Vagina (tissue), 2 donors: ENCODE measurements around the gene HSPB6. TPM values are rescaled to one million over a fixed set of nuclear protein-coding genes. Genes with fewer than 3 reads are reported as not detected.

Experiments used
- DNase-seq, 2 donors: peaks; one replicate each; pipeline ENCODE4 v3.0.0-alpha.2; 2017; ENCODE audit errors: extremely low spot score in 2 of 2
- H3K27ac ChIP-seq: fragments of 200-600 bp; sonication (generic); one replicate; pipeline ENCODE4 v1.5.1; 2019
- H3K27me3 ChIP-seq: fragments of 200-600 bp; sonication (generic); one replicate; pipeline ENCODE4 v1.5.1; 2019
- H3K36me3 ChIP-seq, 2 donors: fragments of 200-600 bp; sonication (generic); one replicate each; pipeline ENCODE4 v1.5.1; 2017 to 2019
- H3K4me1 ChIP-seq: fragments of 200-600 bp; sonication (generic); one replicate; pipeline ENCODE4 v1.5.1; 2019
- H3K4me3 ChIP-seq, 2 donors: fragments of 200-600 bp; sonication (generic); 1 replicate in 1 of 2; 2 replicates in 1 of 2; pipeline ENCODE4 v1.5.1; 2016 to 2019
- H3K9me3 ChIP-seq: fragments of 200-600 bp; sonication (generic); one replicate; pipeline ENCODE4 v1.5.1; 2019
- CTCF ChIP-seq, 3 experiments: fragments of 450-650 bp in 2 of 3; fragments of 200-600 bp in 1 of 3; sonication (generic) in 1 of 3; IDR thresholded peaks; one replicate each; pipeline ENCODE4 v1.5.1; 2017 to 2019; ENCODE audit warnings: antibody characterized with exemption in 3 of 3, mild to moderate bottlenecking in 2 of 3, moderate library complexity in 2 of 3
- POLR2A ChIP-seq, 2 donors: fragments of 450-650 bp; IDR thresholded peaks; one replicate each; pipeline ENCODE4 v1.6.1; 2017; ENCODE audit warnings: antibody characterized with exemption in 2 of 2, mild to moderate bottlenecking in 2 of 2, moderate library complexity in 2 of 2
- POLR2AphosphoS5 ChIP-seq, 2 donors: sonication (generic); formaldehyde crosslinking; IDR thresholded peaks; one replicate each; pipeline ENCODE4 v1.9.0; 2017; ENCODE audit warnings: antibody characterized with exemption in 2 of 2, mild to moderate bottlenecking in 2 of 2, low read depth in 1 of 2; ENCODE audit not compliant: insufficient read depth in 1 of 2
- intact Hi-C: fragments of 100-400 bp; cut with DNase I; formaldehyde crosslinking; loops from one replicate; pipeline ENCODE4 v1.15.1; 2023
- total RNA-seq: library from RNA; depleted of rRNA; stranded (reverse); fragments of >200 nt; gene quantifications from one replicate; pipeline ENCODE4 v1.2.3, GENCODE V29; 2016

The HSPB6 gene
- total RNA-seq, 1 donor from 2014 or later: 238 TPM

GRCh38 chr19:35723671-35724070, 33.2 kb downstream of the HSPB6 start:
- Histone ChIP-seq H3K4me3 (no peak overlapping the region), H3K36me3 (peaks cover 3 to 87% of the 10 kb centered on the region in 2 donors), H3K27ac (no peak overlapping the region), H3K4me1 (peaks cover 14% of the 10 kb centered on the region), H3K27me3 (no peaks in the 10 kb centered on the region), H3K9me3 (no peaks in the 10 kb centered on the region)
- TF ChIP-seq POLR2AphosphoS5 (IDR thresholded peaks at IDR 0.05; ENCODE audit: insufficient read depth in 1 of 2, low read depth in 1 of 2) (no peak), CTCF (IDR thresholded peaks at IDR 0.05) (no peak), POLR2A (IDR thresholded peaks at IDR 0.05) (no peak)
- intact Hi-C loops: no loop called here
- DNase-seq: no peak

GRCh38 chr19:35722897-35723296, 33.9 kb downstream of the HSPB6 start:
- DNase-seq: no peak
- H3K4me3 ChIP-seq: no peak overlapping the region
- intact Hi-C loops: no loop called here
- peaks cover 3 to 79% of the 10 kb centered on the region in 2 donors for H3K36me3 ChIP-seq
- no peaks in the 10 kb centered on the region for H3K27me3 ChIP-seq
- H3K9me3 ChIP-seq: no peaks in the 10 kb centered on the region
- peaks cover 16% of the 10 kb centered on the region for H3K4me1 ChIP-seq
- H3K27ac ChIP-seq: no peak overlapping the region
- no peak for TF ChIP-seq POLR2AphosphoS5 (IDR thresholded peaks at IDR 0.05; ENCODE audit: insufficient read depth in 1 of 2, low read depth in 1 of 2)
- TF ChIP-seq CTCF (IDR thresholded peaks at IDR 0.05): no peak
- TF ChIP-seq POLR2A (IDR thresholded peaks at IDR 0.05): no peak

- intact Hi-C loops: no loop called here
- Histone ChIP-seq H3K4me1 (peaks cover 16% of the 10 kb centered on the region), H3K27me3 (no peaks in the 10 kb centered on the region), H3K4me3 (no peak overlapping the region), H3K36me3 (peaks cover 3 to 75% of the 10 kb centered on the region in 2 donors), H3K9me3 (no peaks in the 10 kb centered on the region), H3K27ac (no peak overlapping the region)
- no peak for TF ChIP-seq POLR2AphosphoS5 (IDR thresholded peaks at IDR 0.05; ENCODE audit: insufficient read depth in 1 of 2, low read depth in 1 of 2)
- TF ChIP-seq CTCF (IDR thresholded peaks at IDR 0.05): no peak
- no peak for TF ChIP-seq POLR2A (IDR thresholded peaks at IDR 0.05)
- no peak for DNase-seq
Observed at GRCh38 chr19:35722461-35722860, 34.4 kb downstream of the HSPB6 start.

GRCh38 chr19:35721374-35721773, 35.5 kb downstream of the HSPB6 start:
- TF ChIP-seq POLR2A (IDR thresholded peaks at IDR 0.05): no peak
- no peak for TF ChIP-seq CTCF (IDR thresholded peaks at IDR 0.05)
- no peak for TF ChIP-seq POLR2AphosphoS5 (IDR thresholded peaks at IDR 0.05; ENCODE audit: insufficient read depth in 1 of 2, low read depth in 1 of 2)

GRCh38 chr19:35720648-35721047, 36.2 kb downstream of the HSPB6 start:
- Histone ChIP-seq H3K27me3 (no peaks in the 10 kb centered on the region), H3K36me3 (peaks cover 3 to 56% of the 10 kb centered on the region in 2 donors), H3K27ac (no peak overlapping the region), H3K4me3 (no peak overlapping the region), H3K9me3 (no peaks in the 10 kb centered on the region), H3K4me1 (peaks cover 24% of the 10 kb centered on the region)
- no peak for DNase-seq
- intact Hi-C loops: no loop called here
- TF ChIP-seq CTCF (IDR thresholded peaks at IDR 0.05) (no peak), POLR2AphosphoS5 (IDR thresholded peaks at IDR 0.05; ENCODE audit: insufficient read depth in 1 of 2, low read depth in 1 of 2) (no peak), POLR2A (IDR thresholded peaks at IDR 0.05) (no peak)

More at GRCh38 chr19:35721374-35721773, 35.5 kb downstream of the HSPB6 start:
- Histone ChIP-seq H3K27ac (no peak overlapping the region), H3K4me3 (no peak overlapping the region), H3K27me3 (no peaks in the 10 kb centered on the region), H3K4me1 (peaks cover 17% of the 10 kb centered on the region), H3K9me3 (no peaks in the 10 kb centered on the region), H3K36me3 (peaks cover 3 to 64% of the 10 kb centered on the region in 2 donors)
- intact Hi-C loops: no loop called here
- DNase-seq: no peak
